GM19023 (cell line): ENCODE measurements around the gene CACNA2D3.

ENCODE experiments used
- ATAC-seq: cut with Tn5 transposase; IDR thresholded peaks from one replicate; pipeline ENCODE4 v1.9.1; 2021; ENCODE audit warnings: mild to moderate bottlenecking, moderate library complexity; ENCODE audit not compliant: unreplicated experiment

The CACNA2D3 gene

GRCh38 chr3:54895613-54896012 is 773.3 kb downstream of the CACNA2D3 start:
- no peak for ATAC-seq

- ATAC-seq, result no peak
Measured at GRCh38 chr3:54897028-54897711, 774.8 kb downstream of the CACNA2D3 start.

- ATAC-seq, result no peak
Measured at GRCh38 chr3:54899273-54899672, 776.9 kb downstream of the CACNA2D3 start.

- no peak for ATAC-seq
Measured at GRCh38 chr3:54900838-54901591, 778.7 kb downstream of the CACNA2D3 start.

GRCh38 chr3:54901906-54902685 is 779.7 kb downstream of the CACNA2D3 start:
- ATAC-seq, result no peak

- ATAC-seq, result no peak
Measured at GRCh38 chr3:54905261-54905888, 783.0 kb downstream of the CACNA2D3 start.

GRCh38 chr3:54905920-54906319 is 783.6 kb downstream of the CACNA2D3 start:
- ATAC-seq, result no peak

- ATAC-seq, result no peak
Measured at GRCh38 chr3:54906763-54907162, 784.4 kb downstream of the CACNA2D3 start.

- no peak for ATAC-seq
Measured at GRCh38 chr3:54909191-54909590, 786.8 kb downstream of the CACNA2D3 start.

- no peak for ATAC-seq
Measured at GRCh38 chr3:54914180-54914579, 791.8 kb downstream of the CACNA2D3 start.

GRCh38 chr3:54915181-54915580 is 792.8 kb downstream of the CACNA2D3 start:
- no peak for ATAC-seq

- no peak for ATAC-seq
Measured at GRCh38 chr3:54915976-54916375, 793.6 kb downstream of the CACNA2D3 start.

GRCh38 chr3:54916732-54917131 is 794.4 kb downstream of the CACNA2D3 start:
- ATAC-seq, result no peak

GRCh38 chr3:54917174-54917573 is 794.8 kb downstream of the CACNA2D3 start:
- ATAC-seq, result no peak

GRCh38 chr3:54917862-54918261 is 795.5 kb downstream of the CACNA2D3 start:
- ATAC-seq, result no peak

GRCh38 chr3:54918516-54918915 is 796.2 kb downstream of the CACNA2D3 start:
- no peak for ATAC-seq

- no peak for ATAC-seq
Measured at GRCh38 chr3:54928046-54928770, 805.9 kb downstream of the CACNA2D3 start, which contains the start of gene LRTM1. LRTM1 (minus strand) TSS chr3:54928059; CDS start chr3:54927911, 148 bp downstream.

- ATAC-seq, result no peak
Measured at GRCh38 chr3:54931182-54931581, 808.8 kb downstream of the CACNA2D3 start.

GRCh38 chr3:54932606-54933005 is 810.3 kb downstream of the CACNA2D3 start:
- no peak for ATAC-seq

- ATAC-seq, result no peak
Measured at GRCh38 chr3:54935869-54936268, 813.5 kb downstream of the CACNA2D3 start.
